H1 (cell line): Measurements from ENCODE around the gene PLCXD1. TPM values are rescaled to one million over a fixed set of nuclear protein-coding genes. Genes with fewer than 3 reads are reported as not detected.
"Not testable (repeated sequence)": the region's sequence is repeated elsewhere in the genome, so short reads cannot be mapped to it uniquely, and the experiment has no call there.

Experiments
- CTCF ChIA-PET: fragments of 300-600 bp; sonication (Branson Sonifier 250); formaldehyde crosslinking; loops from one replicate; lab custom pipeline; 2021; ENCODE audit not compliant: partially characterized antibody; lab: Charles Lee
- POLR2A ChIA-PET: fragments of 300-600 bp; sonication (Branson Sonifier 250); formaldehyde crosslinking; loops from one replicate; lab custom pipeline; 2021; ENCODE audit warnings: inconsistent platforms; ENCODE audit not compliant: partially characterized antibody; lab: Charles Lee
- DNase-seq, 2 experiments: peaks; one replicate each; pipeline versions ENCODE4 v3.0.0 to v3.0.0-alpha.2; 2010 to 2022; ENCODE audit warnings: low spot score in 2 of 2, low read depth in 1 of 2, mixed read lengths in 1 of 2
- FAIRE-seq: peaks from 2 replicates; lab custom pipeline; 2011; peaks lifted over from hg19 to GRCh38; lab: Jason Lieb, UNC
- H2AFZ ChIP-seq: 2 replicates; pipeline ENCODE4 v1.8.1; 2012; ENCODE audit warnings: low read length, inconsistent platforms
- H2AK5ac ChIP-seq: 2 replicates; pipeline ENCODE4 v1.6.1; 2013; ENCODE audit warnings: low read depth, low read length
- H2BK120ac ChIP-seq: replicated peaks from 2 replicates; pipeline ENCODE3; 2013; ENCODE audit warnings: low read depth, low read length, inconsistent platforms
- H2BK12ac ChIP-seq: 2 replicates; pipeline ENCODE4 v1.6.1; 2013; ENCODE audit warnings: low read depth, low read length
- H2BK15ac ChIP-seq: 2 replicates; pipeline ENCODE4 v1.6.1; 2013; ENCODE audit warnings: low read length
- H2BK20ac ChIP-seq: 2 replicates; pipeline ENCODE4 v1.6.1; 2013; ENCODE audit warnings: low read length
- H2BK5ac ChIP-seq: 2 replicates; pipeline ENCODE4 v1.6.1; 2013; ENCODE audit warnings: low read depth, low read length
- H3K14ac ChIP-seq: 2 replicates; pipeline ENCODE4 v1.6.1; 2013; ENCODE audit warnings: inconsistent platforms; ENCODE audit not compliant: insufficient read length
- H3K18ac ChIP-seq: 2 replicates; pipeline ENCODE4 v1.6.1; 2013; ENCODE audit warnings: low read length; ENCODE audit errors: extremely low read depth
- H3K23ac ChIP-seq: 2 replicates; pipeline ENCODE4 v1.6.1; 2013; ENCODE audit warnings: inconsistent platforms; ENCODE audit not compliant: insufficient read length
- H3K23me2 ChIP-seq: 2 replicates; pipeline ENCODE4 v1.6.1; 2013; ENCODE audit warnings: low read depth, low read length
- H3K27ac ChIP-seq: 2 replicates; pipeline ENCODE4 v1.6.1; 2011; ENCODE audit warnings: low read depth, low read length, inconsistent platforms
- H3K27me3 ChIP-seq, 4 experiments: replicated peaks in 1 of 4; 1 replicate in 1 of 4; 2 replicates in 3 of 4; pipeline versions ENCODE4 v1.6.1 to v1.8.1; 2011 to 2013; ENCODE audit warnings: low read length in 3 of 4, mild to moderate bottlenecking in 3 of 4, inconsistent platforms in 2 of 4, mixed read lengths in 2 of 4, moderate library complexity in 1 of 4; ENCODE audit not compliant: control insufficient read depth in 3 of 4, insufficient read depth in 3 of 4; ENCODE audit errors: extremely low read depth in 1 of 4
- H3K36me3 ChIP-seq, 4 experiments: 2 replicates each; pipeline versions ENCODE4 v1.6.1 to v1.8.1; 2011 to 2013; ENCODE audit warnings: mild to moderate bottlenecking in 4 of 4, low read length in 3 of 4, moderate library complexity in 2 of 4, control low read depth in 1 of 4, inconsistent platforms in 1 of 4; ENCODE audit not compliant: insufficient read depth in 4 of 4, control insufficient read depth in 2 of 4
- H3K4ac ChIP-seq: replicated peaks from 2 replicates; pipeline ENCODE3; 2013; ENCODE audit warnings: low read length, low read depth, mixed read lengths, inconsistent platforms; ENCODE audit not compliant: insufficient read length
- H3K4me1 ChIP-seq, 4 experiments: replicated peaks in 1 of 4; 1 replicate in 1 of 4; 2 replicates in 3 of 4; pipeline versions ENCODE4 v1.6.1 to v1.8.1; 2011 to 2013; ENCODE audit warnings: low read length in 3 of 4, inconsistent platforms in 2 of 4, mixed read lengths in 1 of 4; ENCODE audit not compliant: insufficient read depth in 4 of 4, control insufficient read depth in 3 of 4
- H3K4me2 ChIP-seq, 2 experiments: 2 replicates each; pipeline versions ENCODE4 v1.6.1 to v1.8.1; 2011 to 2013; ENCODE audit warnings: low read depth in 2 of 2, low read length in 2 of 2, control low read depth in 1 of 2, inconsistent platforms in 1 of 2, mild to moderate bottlenecking in 1 of 2; ENCODE audit not compliant: insufficient read depth in 1 of 2
- H3K4me3 ChIP-seq, 4 experiments: fragments of 200-600, 300-600 bp in 1 of 4; sonication (generic), shearing (Covaris generic), sonication (Bioruptor Twin) in 1 of 4; 2 replicates each; pipeline versions ENCODE4 v1.5.1 to v1.8.1; 2011 to 2016; ENCODE audit warnings: low read length in 4 of 4, low read depth in 3 of 4, control low read depth in 2 of 4, inconsistent platforms in 2 of 4, mild to moderate bottlenecking in 2 of 4, mixed read lengths in 1 of 4, moderate library complexity in 1 of 4; ENCODE audit not compliant: insufficient read depth in 2 of 4; ENCODE audit errors: extremely low read depth in 1 of 4
- H3K56ac ChIP-seq: replicated peaks from 2 replicates; pipeline ENCODE3; 2013; ENCODE audit warnings: low read depth, mild to moderate bottlenecking, mixed read lengths, low read length, inconsistent platforms; ENCODE audit not compliant: insufficient read length
- H3K79me1 ChIP-seq: 2 replicates; pipeline ENCODE4 v1.6.1; 2013; ENCODE audit warnings: low read depth, low read length, control low read depth
- H3K79me2 ChIP-seq, 2 experiments: 2 replicates each; pipeline versions ENCODE4 v1.6.1 to v1.8.1; 2012 to 2013; ENCODE audit warnings: low read length in 2 of 2, mild to moderate bottlenecking in 2 of 2, inconsistent platforms in 1 of 2; ENCODE audit not compliant: insufficient read depth in 2 of 2, control insufficient read depth in 1 of 2
- H3K9ac ChIP-seq, 4 experiments: replicated peaks in 1 of 4; 1 replicate in 1 of 4; 2 replicates in 3 of 4; pipeline versions ENCODE4 v1.6.1 to v1.8.1; 2011 to 2013; ENCODE audit warnings: low read depth in 3 of 4, low read length in 3 of 4, control low read depth in 2 of 4, mild to moderate bottlenecking in 2 of 4, moderate library complexity in 2 of 4, inconsistent platforms in 1 of 4; ENCODE audit errors: extremely low read depth in 1 of 4
- H3K9me3 ChIP-seq, 2 experiments: 2 replicates each; pipeline versions ENCODE4 v1.6.1 to v1.8.1; 2012 to 2013; ENCODE audit warnings: mild to moderate bottlenecking in 2 of 2, moderate library complexity in 2 of 2, control low read depth in 1 of 2, inconsistent platforms in 1 of 2, low read depth in 1 of 2, low read length in 1 of 2, mixed read lengths in 1 of 2; ENCODE audit not compliant: insufficient read depth in 2 of 2
- H4K20me1 ChIP-seq, 2 experiments: replicated peaks in 1 of 2; 2 replicates each; pipeline versions ENCODE3 to v1.8.1; 2011 to 2013; ENCODE audit warnings: inconsistent platforms in 2 of 2, low read length in 2 of 2, mild to moderate bottlenecking in 1 of 2; ENCODE audit not compliant: insufficient read depth in 2 of 2, control insufficient read depth in 1 of 2
- H4K5ac ChIP-seq: 2 replicates; pipeline ENCODE4 v1.6.1; 2013; ENCODE audit warnings: low read length, low read depth, mixed read lengths, inconsistent platforms; ENCODE audit not compliant: insufficient read length
- H4K8ac ChIP-seq: 2 replicates; pipeline ENCODE4 v1.8.0; 2013; ENCODE audit warnings: mild to moderate bottlenecking, moderate library complexity, low read length, inconsistent platforms; ENCODE audit not compliant: insufficient read depth; ENCODE audit errors: extremely low read depth
- H4K91ac ChIP-seq: replicated peaks from 2 replicates; pipeline ENCODE3; 2013; ENCODE audit warnings: low read length, mixed read lengths, inconsistent platforms; ENCODE audit not compliant: insufficient read length
- WGBS, 2 experiments: shearing (Covaris generic) in 1 of 2; methylation state at CpG; one replicate each; pipeline versions ENCODE4 v1.1.6 to v1.1.7; 2013 to 2015; ENCODE audit warnings: low lambda C conversion rate in 2 of 2, mixed read lengths in 2 of 2, inconsistent platforms in 1 of 2, low coverage in 1 of 2, missing lambda C conversion rate in 1 of 2; ENCODE audit not compliant: insufficient replicate concordance in 2 of 2, insufficient coverage in 1 of 2, insufficient read length in 1 of 2; ENCODE audit errors: extremely low coverage in 1 of 2, missing lambda C conversion rate in 1 of 2; 5-methylcytosine and 5-hydroxymethylcytosine counted together
- polyA plus RNA-seq, 7 experiments: library from polyadenylated mRNA; depleted of rRNA in 3 of 7; stranded (reverse) in 5 of 7; unstranded in 2 of 7; fragments of >200 nt in 5 of 7; fragments of 200-250 nt in 2 of 7; gene quantifications; 1 replicate in 5 of 7; 2 replicates in 1 of 7; 4 replicates in 1 of 7; pipeline versions ENCODE4 v1.2.1 to v1.2.3, GENCODE V29; 2011 to 2013; ENCODE audit warnings: missing spikeins in 2 of 7, mixed read lengths in 2 of 7
- total RNA-seq: library from RNA; stranded (reverse); fragmentation: NEBNext Ultra II Directional; extraction: Animal tissue kit (Norgen Biotek cat#: 25700); gene quantifications from 2 replicates; pipeline ENCODE4 v1.2.1, GENCODE V29; 2021

PLCXD1 gene
- total and polyA plus RNA-seq, 2 of the 8 experiments (the other 6 are each of a cell fraction or from before 2014, with no cell fraction given): 93.6 to 124 TPM

DNA sequence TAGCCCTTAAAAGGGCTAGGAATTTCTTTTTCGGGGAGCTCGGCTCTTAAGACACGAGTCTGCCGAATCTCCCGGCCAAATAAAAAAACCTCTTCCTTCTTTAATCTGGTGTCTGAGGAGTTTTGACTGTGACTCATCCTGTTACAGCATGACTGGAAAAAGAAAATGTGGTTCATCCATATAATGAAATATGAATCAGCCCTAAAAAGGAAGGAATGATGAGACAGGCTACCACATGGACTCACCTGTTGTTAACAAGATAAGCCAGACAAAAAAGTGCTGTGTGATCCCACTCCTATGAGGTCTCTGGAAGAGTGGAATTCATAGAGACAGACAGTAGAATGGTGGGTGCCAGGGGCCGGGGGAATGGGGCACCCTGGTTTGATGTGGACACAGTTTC is 45.0 kb upstream of the PLCXD1 start:
- H2BK15ac ChIP-seq, H3K79me2 ChIP-seq, H3K79me1 ChIP-seq, H3K56ac ChIP-seq, H3K23ac ChIP-seq, H2BK120ac ChIP-seq, FAIRE-seq, H3K36me3 ChIP-seq, H4K91ac ChIP-seq, H3K27me3 ChIP-seq, H3K9ac ChIP-seq, H3K27ac ChIP-seq, H4K20me1 ChIP-seq, H3K4me2 ChIP-seq, H3K4me3 ChIP-seq, H3K18ac ChIP-seq, H3K14ac ChIP-seq, POLR2A ChIA-PET, H2AK5ac ChIP-seq, H3K4me1 ChIP-seq, H4K8ac ChIP-seq, CTCF ChIA-PET, H2BK5ac ChIP-seq, H3K4ac ChIP-seq, H4K5ac ChIP-seq, DNase-seq, H2BK12ac ChIP-seq, H2AFZ ChIP-seq, H2BK20ac ChIP-seq, H3K23me2 ChIP-seq, H3K9me3 ChIP-seq: not testable (repeated sequence)
- no CpG with 5 or more reads among the region's 6 CpGs for WGBS, 2 experiments
